SK-N-SH (cell line): ENCODE results near the gene DIAPH1. TPM values are rescaled to one million over a fixed set of nuclear protein-coding genes. Genes with fewer than 3 reads are reported as not detected.

Source experiments
- CTCF ChIA-PET: fragments of 300-600, 350-600 bp; formaldehyde crosslinking; extraction: SDS; loops from one replicate; lab custom pipeline; 2021; lab: Yijun Ruan, JAX
- POLR2A ChIA-PET: fragments of 350-600 bp; sonication (Branson Sonifier 250); formaldehyde crosslinking; extraction: SDS; loops from one replicate; lab custom pipeline; 2020; ENCODE audit warnings: antibody characterized with exemption, inconsistent platforms; lab: Yijun Ruan, JAX
- DNase-seq: peaks from one replicate; pipeline ENCODE4 v3.0.0; 2012
- H2AFZ ChIP-seq: fragments of 200-600 bp; sonication (generic); 2 replicates; pipeline ENCODE4 v1.8.1; 2016; ENCODE audit warnings: antibody characterized with exemption, mild to moderate bottlenecking, low read depth
- H3F3A ChIP-seq: fragments of 200-600 bp; sonication (generic); replicated peaks from 2 replicates; pipeline ENCODE3; 2016; ENCODE audit warnings: antibody characterized with exemption, mild to moderate bottlenecking; ENCODE audit not compliant: insufficient read depth
- H3K27ac ChIP-seq, 2 experiments: fragments of 200-500 bp in 1 of 2; fragments of 200-600 bp in 1 of 2; sonication (Bioruptor generic) in 1 of 2; sonication (generic), shearing (Covaris generic) in 1 of 2; 2 replicates each; pipeline versions ENCODE4 v1.5.1 to v1.6.1; 2014 to 2016; ENCODE audit warnings: low read depth in 2 of 2, inconsistent platforms in 1 of 2, low read length in 1 of 2, mild to moderate bottlenecking in 1 of 2, mixed read lengths in 1 of 2
- H3K27me3 ChIP-seq: fragments of 200-600 bp; sonication (generic), shearing (Covaris generic); 2 replicates; pipeline ENCODE4 v1.6.1; 2016; ENCODE audit warnings: mixed run types; ENCODE audit not compliant: insufficient read depth
- H3K36me3 ChIP-seq, 2 experiments: fragments of 200-500 bp in 1 of 2; fragments of 200-600 bp in 1 of 2; sonication (Bioruptor generic) in 1 of 2; sonication (generic) in 1 of 2; replicated peaks in 1 of 2; 2 replicates each; pipeline versions ENCODE3 to v1.5.1; 2014 to 2016; ENCODE audit warnings: low read length in 1 of 2, mild to moderate bottlenecking in 1 of 2; ENCODE audit not compliant: insufficient read depth in 2 of 2, control insufficient read depth in 1 of 2
- H3K4me1 ChIP-seq, 2 experiments: fragments of 200-500 bp in 1 of 2; fragments of 200-600 bp in 1 of 2; sonication (Bioruptor generic) in 1 of 2; sonication (generic), shearing (Covaris generic) in 1 of 2; 2 replicates each; pipeline versions ENCODE4 v1.5.1 to v1.6.1; 2014 to 2016; ENCODE audit warnings: low read depth in 1 of 2, low read length in 1 of 2, mixed run types in 1 of 2; ENCODE audit not compliant: insufficient read depth in 2 of 2, control insufficient read depth in 1 of 2
- H3K4me2 ChIP-seq: fragments of 200-600 bp; sonication (generic), shearing (Covaris generic); 2 replicates; pipeline ENCODE4 v1.6.1; 2017; ENCODE audit warnings: mixed run types
- H3K4me3 ChIP-seq, 2 experiments: fragments of 200-500 bp in 1 of 2; fragments of 200-600 bp in 1 of 2; sonication (Bioruptor generic) in 1 of 2; sonication (generic), shearing (Covaris generic) in 1 of 2; 2 replicates each; pipeline versions ENCODE4 v1.5.1 to v1.8.1; 2014 to 2016; ENCODE audit warnings: low read depth in 2 of 2, inconsistent platforms in 1 of 2, low read length in 1 of 2, mild to moderate bottlenecking in 1 of 2, mixed read lengths in 1 of 2, moderate library complexity in 1 of 2
- H3K79me2 ChIP-seq: fragments of 200-600 bp; sonication (generic); 2 replicates; pipeline ENCODE4 v1.8.1; 2017; ENCODE audit warnings: mild to moderate bottlenecking; ENCODE audit not compliant: insufficient read depth
- H3K9ac ChIP-seq: fragments of 200-600 bp; sonication (generic); 2 replicates; pipeline ENCODE4 v1.6.1; 2017; ENCODE audit warnings: mixed run types
- H3K9me2 ChIP-seq: fragments of 200-600 bp; sonication (generic); 2 replicates; pipeline ENCODE4 v1.6.1; 2017; ENCODE audit warnings: mixed run types
- H3K9me3 ChIP-seq: fragments of 200-600 bp; sonication (generic); 2 replicates; pipeline ENCODE4 v1.6.1; 2017; ENCODE audit warnings: mixed run types, mild to moderate bottlenecking, moderate library complexity
- H4K20me1 ChIP-seq: fragments of 200-600 bp; sonication (generic); 2 replicates; pipeline ENCODE4 v1.6.1; 2017; ENCODE audit warnings: mild to moderate bottlenecking, mixed run types; ENCODE audit not compliant: insufficient read depth
- EZH2phosphoT487 ChIP-seq: fragments of 200-600 bp; sonication (generic); IDR thresholded peaks from 2 replicates; pipeline ENCODE4 v1.6.1; 2017; ENCODE audit warnings: low read depth, mixed run types, mild to moderate bottlenecking, antibody characterized with exemption, moderate library complexity, borderline replicate concordance
- GABPA ChIP-seq: IDR thresholded peaks from 2 replicates; pipeline ENCODE4 v1.4.0; 2012; ENCODE audit warnings: low read depth, mild to moderate bottlenecking
- IRF3 ChIP-seq: fragments of 150-350 bp; IDR thresholded peaks from 2 replicates; pipeline ENCODE4 v1.6.1; 2016; ENCODE audit warnings: mild to moderate bottlenecking, low read depth, low read length
- MAX ChIP-seq: IDR thresholded peaks from 2 replicates; pipeline ENCODE4 v1.4.0; 2012; ENCODE audit warnings: low read depth
- NFIC ChIP-seq: IDR thresholded peaks from 2 replicates; pipeline ENCODE4 v1.4.0; 2012; ENCODE audit warnings: borderline replicate concordance
- NRF1 ChIP-seq: IDR thresholded peaks from 2 replicates; pipeline ENCODE4 v1.6.1; 2012; ENCODE audit warnings: low read depth, mild to moderate bottlenecking, low read length
- POLR2AphosphoS5 ChIP-seq: IDR thresholded peaks from 2 replicates; pipeline ENCODE4 v1.6.1; 2012; ENCODE audit warnings: low read depth, low read length
- REST ChIP-seq: IDR thresholded peaks from 2 replicates; pipeline ENCODE4 v1.6.1; 2012; ENCODE audit warnings: mild to moderate bottlenecking, low read depth, low read length, moderate library complexity
- RXRA ChIP-seq: IDR thresholded peaks from 2 replicates; pipeline ENCODE4 v1.4.0; 2012; ENCODE audit warnings: low read depth, mild to moderate bottlenecking, borderline replicate concordance
- SIN3A ChIP-seq: IDR thresholded peaks from 2 replicates; pipeline ENCODE4 v1.6.1; 2012; ENCODE audit warnings: low read depth, mild to moderate bottlenecking, low read length, moderate library complexity, borderline replicate concordance
- SMC3 ChIP-seq: IDR thresholded peaks from 2 replicates; pipeline ENCODE4 v1.6.1; 2012; ENCODE audit warnings: low read depth, low read length, improper control_type of control experiment
- USF2 ChIP-seq: fragments of 150-350 bp; IDR thresholded peaks from 2 replicates; pipeline ENCODE4 v1.6.1; 2017; ENCODE audit warnings: antibody characterized with exemption, low read length, low read depth, borderline replicate concordance
- WGBS: methylation state at CpG from one replicate; pipeline ENCODE4 v1.1.6; 2017; ENCODE audit warnings: low lambda C conversion rate; 5-methylcytosine and 5-hydroxymethylcytosine counted together
- polyA plus RNA-seq, 3 experiments: library from polyadenylated mRNA; depleted of rRNA; stranded (reverse); fragments of >200 nt; gene quantifications; 2 replicates each; pipeline ENCODE4 v1.2.3, GENCODE V29; 2012

The DIAPH1 gene
- polyA plus RNA-seq, 1 of the 3 experiments (the other 2 are of a cell fraction) = 30.4 TPM

GRCh38 chr5:141605523-141606277 is 13.1 kb downstream of the DIAPH1 start:
- Histone ChIP-seq H3K79me2 (peaks cover 95% of the 10 kb centered on the region), H3K27me3 (no peaks in the 10 kb centered on the region)
- TF ChIP-seq MAX (no peak), RXRA (no peak), IRF3 (no peak), SMC3 (no peak), EZH2phosphoT487 (no peak), GABPA (no peak), SIN3A (no peak), NRF1 (no peak), NFIC (no peak), USF2 (no peak), POLR2AphosphoS5 (no peak), REST (no peak)
- TF ChIP-seq, all 33 proteins: peak for 0
- H3K9me3 ChIP-seq = no peaks in the 10 kb centered on the region
- DNase-seq = no peak
- WGBS = 86% methylated on average over 6 of the region's 6 CpGs
- ChIA-PET CTCF (interaction anchor here (0.6 to 4.8 kb wide), 5 partner anchors 9 to 66 kb away, joined by 3 to 47 read pairs (median 5); partner anchors contain the start of gene DIAPH1), POLR2A (no interaction called here)
- no peaks in the 10 kb centered on the region for H3K9me2 ChIP-seq
- H3K4me2 ChIP-seq = no peak overlapping the region
- no peaks in the 10 kb centered on the region for H3K36me3 ChIP-seq
- H2AFZ ChIP-seq = no peak overlapping the region
- H3K27ac ChIP-seq = peak overlapping the region in 1 of 2 experiments; percentile 69; a peak in 2 of 4 replicates
- no peak overlapping the region for H3K4me3 ChIP-seq
- no peak overlapping the region for H3K9ac ChIP-seq
- H3K4me1 ChIP-seq = peaks cover 0 to 8% of the 10 kb centered on the region in 2 experiments; a peak in 2 of 4 replicates
- no peaks in the 10 kb centered on the region for H4K20me1 ChIP-seq
- peaks cover 6% of the 10 kb centered on the region for H3F3A ChIP-seq
